Erythroblast (primary cell): ENCODE measurements around the gene PFAS.

Source experiments
- GATA1 ChIP-seq: IDR thresholded peaks from 2 replicates; pipeline ENCODE4 v1.6.1; 2011; ENCODE audit warnings: low read depth, mild to moderate bottlenecking, control low read depth, low read length, moderate library complexity
- POLR2A ChIP-seq: IDR thresholded peaks from 2 replicates; pipeline ENCODE4 v1.6.1; 2011; ENCODE audit warnings: mild to moderate bottlenecking, low read length

DNA sequence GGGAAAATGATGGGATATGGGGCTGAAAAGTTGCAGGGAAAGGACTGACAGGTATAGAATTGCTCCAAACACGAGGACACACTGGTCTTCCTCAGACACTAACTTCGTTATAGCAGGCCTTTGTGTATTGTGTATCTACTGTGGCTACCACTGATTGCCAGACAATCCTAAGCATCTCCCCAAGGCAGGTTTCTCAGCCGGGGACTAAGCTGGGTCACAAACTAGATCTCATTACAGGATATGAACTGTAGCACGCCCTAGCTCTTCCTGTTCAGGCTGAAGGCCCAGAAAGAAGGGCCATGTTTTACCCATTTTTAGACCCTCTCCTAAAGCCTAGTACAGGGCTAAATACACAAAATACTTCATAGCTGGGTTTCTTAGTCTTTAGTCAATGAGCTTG is 34.3 kb downstream of the PFAS start:
- TF ChIP-seq POLR2A (no peak), GATA1 (no peak)
